Gastrocnemius medialis (tissue), 4 donors: ENCODE measurements around the gene SAC3D1.

Experiments used
- POLR2A ChIP-seq, 2 donors: fragments of 450-650 bp; IDR thresholded peaks; one replicate each; pipeline ENCODE4 v1.6.1; 2017; ENCODE audit warnings: antibody characterized with exemption in 2 of 2, mild to moderate bottlenecking in 2 of 2, moderate library complexity in 2 of 2
- TF ChIP-seq, protein P1 (sequence below), 5 experiments: fragments of 450-650 bp in 3 of 5; fragments of 200-600 bp in 2 of 5; sonication (generic) in 2 of 5; IDR thresholded peaks in 4 of 5; conservative IDR thresholded peaks in 1 of 5; 1 replicate in 4 of 5; 2 replicates in 1 of 5; pipeline ENCODE4 v1.5.1; 2016 to 2019; ENCODE audit warnings: antibody characterized with exemption in 5 of 5, mild to moderate bottlenecking in 3 of 5, moderate library complexity in 3 of 5

GRCh38 chr11:65008016-65008415, 33.0 kb upstream of the SAC3D1 start:
- TF ChIP-seq, protein P1, sequence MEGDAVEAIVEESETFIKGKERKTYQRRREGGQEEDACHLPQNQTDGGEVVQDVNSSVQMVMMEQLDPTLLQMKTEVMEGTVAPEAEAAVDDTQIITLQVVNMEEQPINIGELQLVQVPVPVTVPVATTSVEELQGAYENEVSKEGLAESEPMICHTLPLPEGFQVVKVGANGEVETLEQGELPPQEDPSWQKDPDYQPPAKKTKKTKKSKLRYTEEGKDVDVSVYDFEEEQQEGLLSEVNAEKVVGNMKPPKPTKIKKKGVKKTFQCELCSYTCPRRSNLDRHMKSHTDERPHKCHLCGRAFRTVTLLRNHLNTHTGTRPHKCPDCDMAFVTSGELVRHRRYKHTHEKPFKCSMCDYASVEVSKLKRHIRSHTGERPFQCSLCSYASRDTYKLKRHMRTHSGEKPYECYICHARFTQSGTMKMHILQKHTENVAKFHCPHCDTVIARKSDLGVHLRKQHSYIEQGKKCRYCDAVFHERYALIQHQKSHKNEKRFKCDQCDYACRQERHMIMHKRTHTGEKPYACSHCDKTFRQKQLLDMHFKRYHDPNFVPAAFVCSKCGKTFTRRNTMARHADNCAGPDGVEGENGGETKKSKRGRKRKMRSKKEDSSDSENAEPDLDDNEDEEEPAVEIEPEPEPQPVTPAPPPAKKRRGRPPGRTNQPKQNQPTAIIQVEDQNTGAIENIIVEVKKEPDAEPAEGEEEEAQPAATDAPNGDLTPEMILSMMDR (IDR thresholded peaks at IDR 0.05 in 4 of 5, conservative IDR thresholded peaks at IDR 0.05 in 1 of 5) = no peak
- TF ChIP-seq POLR2A (IDR thresholded peaks at IDR 0.05) = no peak
